ENCODE measurements around the gene EXOC3L1. TPM values are rescaled to one million over a fixed set of nuclear protein-coding genes. Genes with fewer than 3 reads are reported as not detected.
A peak's percentile ranks its signal among the peaks of the same experiment; 100 is the strongest.

Gene EXOC3L1
- total and polyA plus RNA-seq, 2 of the 13 experiments (the other 11 are each of a cell fraction or from before 2014, with no cell fraction given) = 0.12 TPM; not detected in 1

- TF ChIP-seq, protein P1, sequence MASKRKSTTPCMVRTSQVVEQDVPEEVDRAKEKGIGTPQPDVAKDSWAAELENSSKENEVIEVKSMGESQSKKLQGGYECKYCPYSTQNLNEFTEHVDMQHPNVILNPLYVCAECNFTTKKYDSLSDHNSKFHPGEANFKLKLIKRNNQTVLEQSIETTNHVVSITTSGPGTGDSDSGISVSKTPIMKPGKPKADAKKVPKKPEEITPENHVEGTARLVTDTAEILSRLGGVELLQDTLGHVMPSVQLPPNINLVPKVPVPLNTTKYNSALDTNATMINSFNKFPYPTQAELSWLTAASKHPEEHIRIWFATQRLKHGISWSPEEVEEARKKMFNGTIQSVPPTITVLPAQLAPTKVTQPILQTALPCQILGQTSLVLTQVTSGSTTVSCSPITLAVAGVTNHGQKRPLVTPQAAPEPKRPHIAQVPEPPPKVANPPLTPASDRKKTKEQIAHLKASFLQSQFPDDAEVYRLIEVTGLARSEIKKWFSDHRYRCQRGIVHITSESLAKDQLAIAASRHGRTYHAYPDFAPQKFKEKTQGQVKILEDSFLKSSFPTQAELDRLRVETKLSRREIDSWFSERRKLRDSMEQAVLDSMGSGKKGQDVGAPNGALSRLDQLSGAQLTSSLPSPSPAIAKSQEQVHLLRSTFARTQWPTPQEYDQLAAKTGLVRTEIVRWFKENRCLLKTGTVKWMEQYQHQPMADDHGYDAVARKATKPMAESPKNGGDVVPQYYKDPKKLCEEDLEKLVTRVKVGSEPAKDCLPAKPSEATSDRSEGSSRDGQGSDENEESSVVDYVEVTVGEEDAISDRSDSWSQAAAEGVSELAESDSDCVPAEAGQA (IDR thresholded peaks at IDR 0.05; ENCODE audit: low read depth) = no peak
- TF ChIP-seq, protein P1 (CRISPR knock-in tag; IDR thresholded peaks at IDR 0.05; ENCODE audit: borderline replicate concordance) = no peak
- TF ChIP-seq THYN1 (CRISPR knock-in tag; IDR thresholded peaks at IDR 0.05; ENCODE audit: borderline replicate concordance, low read depth) (no peak), NRL (CRISPR knock-in tag; IDR thresholded peaks at IDR 0.05; ENCODE audit: borderline replicate concordance) (no peak; the same call in 1 of the 2 replicates), LCORL (IDR thresholded peaks at IDR 0.05) (no peak), LCORL (CRISPR knock-in tag; IDR thresholded peaks at IDR 0.05) (no peak), PHF20 (CRISPR knock-in tag; IDR thresholded peaks at IDR 0.05) (no peak), SALL1 (CRISPR knock-in tag; IDR thresholded peaks at IDR 0.05) (no peak), ETV5 (CRISPR knock-in tag; IDR thresholded peaks at IDR 0.05; ENCODE audit: borderline replicate concordance) (no peak), ZNF331 (CRISPR knock-in tag; IDR thresholded peaks at IDR 0.05) (0 out of 2 replicates have a peak, but pooled peaks have one; percentile 8), ZNF136 (CRISPR knock-in tag; IDR thresholded peaks at IDR 0.05; ENCODE audit: low read depth) (no peak; the same call in 1 of the 2 replicates), TERF1 (CRISPR knock-in tag; IDR thresholded peaks at IDR 0.05) (no peak), FOSL1 (CRISPR knock-in tag; IDR thresholded peaks at IDR 0.05; ENCODE audit: borderline replicate concordance) (no peak), ZFP36L1 (CRISPR knock-in tag; IDR thresholded peaks at IDR 0.05) (no peak), ZSCAN22 (CRISPR knock-in tag; IDR thresholded peaks at IDR 0.05) (no peak)
- TF ChIP-seq, protein P2, sequence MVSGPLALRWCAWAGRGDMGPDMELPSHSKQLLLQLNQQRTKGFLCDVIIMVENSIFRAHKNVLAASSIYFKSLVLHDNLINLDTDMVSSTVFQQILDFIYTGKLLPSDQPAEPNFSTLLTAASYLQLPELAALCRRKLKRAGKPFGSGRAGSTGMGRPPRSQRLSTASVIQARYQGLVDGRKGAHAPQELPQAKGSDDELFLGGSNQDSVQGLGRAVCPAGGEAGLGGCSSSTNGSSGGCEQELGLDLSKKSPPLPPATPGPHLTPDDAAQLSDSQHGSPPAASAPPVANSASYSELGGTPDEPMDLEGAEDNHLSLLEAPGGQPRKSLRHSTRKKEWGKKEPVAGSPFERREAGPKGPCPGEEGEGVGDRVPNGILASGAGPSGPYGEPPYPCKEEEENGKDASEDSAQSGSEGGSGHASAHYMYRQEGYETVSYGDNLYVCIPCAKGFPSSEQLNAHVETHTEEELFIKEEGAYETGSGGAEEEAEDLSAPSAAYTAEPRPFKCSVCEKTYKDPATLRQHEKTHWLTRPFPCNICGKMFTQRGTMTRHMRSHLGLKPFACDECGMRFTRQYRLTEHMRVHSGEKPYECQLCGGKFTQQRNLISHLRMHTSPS (CRISPR knock-in tag; IDR thresholded peaks at IDR 0.05; ENCODE audit: low read depth) = 0 out of 2 replicates have a peak, but pooled peaks have one; percentile 37
- TF ChIP-seq, protein P3, sequence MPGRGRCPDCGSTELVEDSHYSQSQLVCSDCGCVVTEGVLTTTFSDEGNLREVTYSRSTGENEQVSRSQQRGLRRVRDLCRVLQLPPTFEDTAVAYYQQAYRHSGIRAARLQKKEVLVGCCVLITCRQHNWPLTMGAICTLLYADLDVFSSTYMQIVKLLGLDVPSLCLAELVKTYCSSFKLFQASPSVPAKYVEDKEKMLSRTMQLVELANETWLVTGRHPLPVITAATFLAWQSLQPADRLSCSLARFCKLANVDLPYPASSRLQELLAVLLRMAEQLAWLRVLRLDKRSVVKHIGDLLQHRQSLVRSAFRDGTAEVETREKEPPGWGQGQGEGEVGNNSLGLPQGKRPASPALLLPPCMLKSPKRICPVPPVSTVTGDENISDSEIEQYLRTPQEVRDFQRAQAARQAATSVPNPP (CRISPR knock-in tag; IDR thresholded peaks at IDR 0.05) = no peak
- TF ChIP-seq, protein P4, sequence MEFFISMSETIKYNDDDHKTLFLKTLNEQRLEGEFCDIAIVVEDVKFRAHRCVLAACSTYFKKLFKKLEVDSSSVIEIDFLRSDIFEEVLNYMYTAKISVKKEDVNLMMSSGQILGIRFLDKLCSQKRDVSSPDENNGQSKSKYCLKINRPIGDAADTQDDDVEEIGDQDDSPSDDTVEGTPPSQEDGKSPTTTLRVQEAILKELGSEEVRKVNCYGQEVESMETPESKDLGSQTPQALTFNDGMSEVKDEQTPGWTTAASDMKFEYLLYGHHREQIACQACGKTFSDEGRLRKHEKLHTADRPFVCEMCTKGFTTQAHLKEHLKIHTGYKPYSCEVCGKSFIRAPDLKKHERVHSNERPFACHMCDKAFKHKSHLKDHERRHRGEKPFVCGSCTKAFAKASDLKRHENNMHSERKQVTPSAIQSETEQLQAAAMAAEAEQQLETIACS (CRISPR knock-in tag; IDR thresholded peaks at IDR 0.05) = no peak
Measured at GRCh38 chr16:67207249-67208091, 17.5 kb upstream of the EXOC3L1 start (continued).

Measured in HepG2 (cell line).